Measurements from ENCODE around the gene QKI. TPM values are rescaled to one million over a fixed set of nuclear protein-coding genes. Genes with fewer than 3 reads are reported as not detected.
A peak's percentile ranks its signal among the peaks of the same experiment; 100 is the strongest.

QKI gene
- total and polyA plus RNA-seq, 2 experiments from 2014 or later, result 38.0 to 92.5 TPM

GRCh38 chr6:163413345-163414116 lies 987 bp upstream of the QKI start:
- H3K9me3 ChIP-seq (ENCODE audit: low read depth), result no peaks in the 10 kb centered on the region
- H3K36me3 ChIP-seq (replicated peaks; ENCODE audit: insufficient read depth, low read depth), result no peaks in the 10 kb centered on the region
- peak overlapping the region; percentile 98 for H3K27ac ChIP-seq
- peak overlapping the region; percentile 74 for H2AFZ ChIP-seq
- H3K4me3 ChIP-seq, result peak overlapping the region; percentile 98
- no peak for TF ChIP-seq EZH2 (IDR thresholded peaks at IDR 0.05; ENCODE audit: borderline replicate concordance)
- no peak for TF ChIP-seq CTCF (IDR thresholded peaks at IDR 0.05; ENCODE audit: poor library complexity)
- no peak for TF ChIP-seq EZH2phosphoT487 (IDR thresholded peaks at IDR 0.05; ENCODE audit: low read depth, severe bottlenecking, unreplicated experiment)
- H3K9me2 ChIP-seq (replicated peaks; ENCODE audit: insufficient read depth), result no peaks in the 10 kb centered on the region
- peak; percentile 95 for DNase-seq (ENCODE audit: low spot score)
- peaks cover 17% of the 10 kb centered on the region for H4K20me1 ChIP-seq (ENCODE audit: insufficient read depth, poor library complexity, severe bottlenecking)
- peaks cover 28% of the 10 kb centered on the region for H3K79me2 ChIP-seq
- WGBS (ENCODE audit: low lambda C conversion rate, missing lambda C conversion rate), result under 1% methylated on average over 80 of the region's 109 CpGs
- no peaks in the 10 kb centered on the region for H3K27me3 ChIP-seq
- peak overlapping the region; percentile 80 for H3K4me2 ChIP-seq
- H3K4me1 ChIP-seq (ENCODE audit: insufficient read depth), result no peaks in the 10 kb centered on the region

- peaks cover 44% of the 10 kb centered on the region for H3K79me2 ChIP-seq
- H4K20me1 ChIP-seq (ENCODE audit: insufficient read depth, poor library complexity, severe bottlenecking), result peaks cover 32% of the 10 kb centered on the region
- DNase-seq (ENCODE audit: low spot score), result peak; percentile 83
- peaks cover 7% of the 10 kb centered on the region for H3K4me1 ChIP-seq (ENCODE audit: insufficient read depth)
- 0% methylated on average over 2 of the region's 94 CpGs for WGBS (ENCODE audit: low lambda C conversion rate, missing lambda C conversion rate)
- no peaks in the 10 kb centered on the region for H3K36me3 ChIP-seq (replicated peaks; ENCODE audit: insufficient read depth, low read depth)
- TF ChIP-seq EZH2 (IDR thresholded peaks at IDR 0.05; ENCODE audit: borderline replicate concordance), result no peak
- TF ChIP-seq CTCF (IDR thresholded peaks at IDR 0.05; ENCODE audit: poor library complexity), result no peak
- no peak for TF ChIP-seq EZH2phosphoT487 (IDR thresholded peaks at IDR 0.05; ENCODE audit: low read depth, severe bottlenecking, unreplicated experiment)
- no peaks in the 10 kb centered on the region for H3K9me2 ChIP-seq (replicated peaks; ENCODE audit: insufficient read depth)
- no peaks in the 10 kb centered on the region for H3K27me3 ChIP-seq
- H3K4me3 ChIP-seq, result peak overlapping the region; percentile 97
- H3K9me3 ChIP-seq (ENCODE audit: low read depth), result no peaks in the 10 kb centered on the region
- H2AFZ ChIP-seq, result peak overlapping the region; percentile 70
- peak overlapping the region; percentile 96 for H3K27ac ChIP-seq
- H3K4me2 ChIP-seq, result peak overlapping the region; percentile 79
Measured at GRCh38 chr6:163414946-163415619, 565 bp downstream of the QKI start.

GRCh38 chr6:163415620-163416556 lies 1.4 kb downstream of the QKI start:
- Histone ChIP-seq H3K27ac (peak overlapping the region; percentile 96), H3K36me3 (replicated peaks; ENCODE audit: insufficient read depth, low read depth) (no peaks in the 10 kb centered on the region), H3K79me2 (peaks cover 52% of the 10 kb centered on the region), H3K4me2 (peak overlapping the region; percentile 79), H3K9me2 (replicated peaks; ENCODE audit: insufficient read depth) (no peaks in the 10 kb centered on the region), H3K4me1 (ENCODE audit: insufficient read depth) (peaks cover 15% of the 10 kb centered on the region), H2AFZ (peak overlapping the region; percentile 21), H4K20me1 (ENCODE audit: insufficient read depth, poor library complexity, severe bottlenecking) (peaks cover 40% of the 10 kb centered on the region), H3K4me3 (peak overlapping the region; percentile 97), H3K9me3 (ENCODE audit: low read depth) (no peaks in the 10 kb centered on the region), H3K27me3 (no peaks in the 10 kb centered on the region)
- no peak for TF ChIP-seq EZH2 (IDR thresholded peaks at IDR 0.05; ENCODE audit: borderline replicate concordance)
- no peak for TF ChIP-seq EZH2phosphoT487 (IDR thresholded peaks at IDR 0.05; ENCODE audit: low read depth, severe bottlenecking, unreplicated experiment)
- 1% methylated on average over 57 of the region's 63 CpGs for WGBS (ENCODE audit: low lambda C conversion rate, missing lambda C conversion rate)
- DNase-seq (ENCODE audit: low spot score), result peak; percentile 77

Data from hepatocyte (in vitro differentiated cells).